Epithelial cell of esophagus (primary cell): ENCODE results near the gene CBLB.
A peak's percentile ranks its signal among the peaks of the same experiment; 100 is the strongest.

Source experiments
- DNase-seq: peaks from one replicate; pipeline ENCODE4 v3.0.0; 2010; ENCODE audit warnings: low read depth
- H3K4me3 ChIP-seq: 2 replicates; pipeline ENCODE4 v1.5.1; 2011; ENCODE audit warnings: mild to moderate bottlenecking, low read length, control low read depth
- TF ChIP-seq, protein P1 (sequence below): IDR thresholded peaks from 2 replicates; pipeline ENCODE4 v1.5.1; 2011; ENCODE audit warnings: low read depth, mild to moderate bottlenecking, low read length, control low read depth, inconsistent platforms; ENCODE audit not compliant: insufficient read depth; ENCODE audit errors: missing control alignments

The CBLB gene

GRCh38 chr3:105647047-105647446 lies 221.8 kb downstream of the CBLB start:
- TF ChIP-seq, protein P1, sequence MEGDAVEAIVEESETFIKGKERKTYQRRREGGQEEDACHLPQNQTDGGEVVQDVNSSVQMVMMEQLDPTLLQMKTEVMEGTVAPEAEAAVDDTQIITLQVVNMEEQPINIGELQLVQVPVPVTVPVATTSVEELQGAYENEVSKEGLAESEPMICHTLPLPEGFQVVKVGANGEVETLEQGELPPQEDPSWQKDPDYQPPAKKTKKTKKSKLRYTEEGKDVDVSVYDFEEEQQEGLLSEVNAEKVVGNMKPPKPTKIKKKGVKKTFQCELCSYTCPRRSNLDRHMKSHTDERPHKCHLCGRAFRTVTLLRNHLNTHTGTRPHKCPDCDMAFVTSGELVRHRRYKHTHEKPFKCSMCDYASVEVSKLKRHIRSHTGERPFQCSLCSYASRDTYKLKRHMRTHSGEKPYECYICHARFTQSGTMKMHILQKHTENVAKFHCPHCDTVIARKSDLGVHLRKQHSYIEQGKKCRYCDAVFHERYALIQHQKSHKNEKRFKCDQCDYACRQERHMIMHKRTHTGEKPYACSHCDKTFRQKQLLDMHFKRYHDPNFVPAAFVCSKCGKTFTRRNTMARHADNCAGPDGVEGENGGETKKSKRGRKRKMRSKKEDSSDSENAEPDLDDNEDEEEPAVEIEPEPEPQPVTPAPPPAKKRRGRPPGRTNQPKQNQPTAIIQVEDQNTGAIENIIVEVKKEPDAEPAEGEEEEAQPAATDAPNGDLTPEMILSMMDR, result no peak
- DNase-seq, result peak; percentile 95
- no peak overlapping the region for H3K4me3 ChIP-seq

DNA sequence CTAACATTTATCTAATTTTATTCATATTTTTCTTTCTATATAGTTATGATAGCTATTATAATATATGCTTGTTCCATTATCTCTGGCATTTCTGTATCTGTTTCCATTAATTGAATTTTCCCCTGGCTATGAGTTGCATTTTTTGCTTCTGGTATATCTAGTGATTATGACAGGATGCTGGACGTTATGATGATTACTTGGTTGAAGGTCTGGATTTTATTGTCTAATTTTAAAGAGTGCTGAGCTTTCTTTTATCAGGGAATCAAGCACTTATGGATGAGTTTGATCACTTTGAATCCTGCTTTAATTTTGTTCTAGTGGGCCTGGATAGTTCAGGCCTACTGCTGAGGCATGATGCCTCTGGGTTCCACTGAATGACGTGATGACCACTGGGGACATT lies 229.7 kb downstream of the CBLB start:
- TF ChIP-seq, protein P1, result no peak
- no peak overlapping the region for H3K4me3 ChIP-seq
- DNase-seq, result no peak

GRCh38 chr3:105634708-105635107 lies 234.1 kb downstream of the CBLB start:
- TF ChIP-seq, protein P1, result no peak
- DNase-seq, result no peak
- no peak overlapping the region for H3K4me3 ChIP-seq

DNA sequence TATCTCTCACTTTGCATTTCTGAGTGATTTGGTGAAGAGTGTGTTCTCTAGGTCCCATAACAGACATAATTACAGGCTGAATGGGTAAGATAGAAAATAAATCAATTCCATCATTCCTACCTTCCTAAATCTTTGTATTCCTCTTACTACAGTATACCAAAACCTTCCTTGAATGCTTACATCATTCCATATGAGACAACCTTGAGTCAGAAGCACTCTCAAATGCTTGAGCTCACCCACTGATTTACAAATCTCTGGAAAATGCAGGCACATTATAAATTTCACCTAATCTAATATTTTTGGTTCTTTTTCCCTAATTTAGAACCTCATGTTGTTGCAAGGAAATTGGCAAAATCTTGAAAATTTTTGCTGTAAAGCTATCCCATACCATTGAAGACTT lies 239.1 kb downstream of the CBLB start:
- H3K4me3 ChIP-seq, result no peak overlapping the region
- TF ChIP-seq, protein P1, result no peak
- peak; percentile 54 for DNase-seq

DNA sequence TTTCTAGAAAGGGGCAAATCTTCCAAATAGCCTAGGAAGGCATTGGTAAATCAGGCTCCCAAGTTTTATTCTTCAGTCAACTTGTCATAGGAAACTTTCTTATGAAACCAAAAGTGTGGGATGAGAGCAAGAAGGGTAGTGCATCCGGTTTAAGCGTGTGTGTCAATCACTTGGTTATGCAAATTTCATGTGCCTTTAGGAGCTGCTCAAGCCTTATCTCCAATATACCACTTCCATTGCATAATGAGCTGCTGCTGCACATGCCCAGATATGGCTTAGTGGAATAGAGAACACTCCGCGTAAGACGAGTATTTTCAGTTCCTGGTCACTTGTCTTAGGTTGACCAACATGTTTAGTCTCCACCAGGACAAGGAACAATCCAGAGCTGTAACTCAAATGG lies 242.1 kb downstream of the CBLB start:
- no peak overlapping the region for H3K4me3 ChIP-seq
- TF ChIP-seq, protein P1, result no peak
- DNase-seq, result no peak

GRCh38 chr3:105622169-105622568 lies 246.6 kb downstream of the CBLB start:
- H3K4me3 ChIP-seq, result no peak overlapping the region
- TF ChIP-seq, protein P1, result no peak
- no peak for DNase-seq

DNA sequence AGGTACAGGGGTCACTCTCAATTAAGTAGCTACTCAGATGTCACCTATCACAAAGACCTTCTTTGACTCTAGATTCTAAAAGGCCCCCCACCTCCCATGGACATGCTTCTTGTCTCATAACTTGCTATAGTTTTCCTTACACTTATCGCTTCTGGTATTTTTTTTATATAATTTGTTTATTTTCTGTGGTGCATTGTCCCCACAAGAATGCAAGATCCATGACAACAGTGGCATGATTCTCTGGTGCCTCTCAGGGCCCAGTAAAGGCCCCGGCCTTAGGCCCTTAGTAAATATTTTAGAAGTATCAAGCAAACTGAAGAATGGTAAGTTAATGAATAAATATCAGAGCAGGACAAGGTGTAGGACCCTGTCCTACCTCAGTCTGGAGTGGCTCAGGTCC lies 248.6 kb downstream of the CBLB start:
- DNase-seq, result no peak
- no peak overlapping the region for H3K4me3 ChIP-seq
- TF ChIP-seq, protein P1, result no peak
